ENCODE data around the gene TSR3.

The TSR3 gene

GRCh38 chr16:1351582-1352362 lies at the start of gene TSR3, which contains the start of gene GNPTG:
TSS of gene TSR3 (minus strand) at chr16:1351878. CDS start at chr16:1351804, 74 bp downstream.
TSS of gene GNPTG (plus strand) at chr16:1351931. CDS start at chr16:1351966, 35 bp downstream.
- peak within 1 kb of the TSS; percentile 82 for H3K4me3 ChIP-seq (ENCODE audit: control insufficient read depth, low read depth, low read length)

GRCh38 chr16:1401061-1401757 lies 49.5 kb upstream of the TSR3 start:
- no peak for TF ChIP-seq CTCF (conservative IDR thresholded peaks at IDR 0.05; ENCODE audit: control insufficient read depth, insufficient read depth, low read depth, low read length)
- H3K4me3 ChIP-seq (ENCODE audit: control insufficient read depth, low read depth, low read length): no peak overlapping the region
- no peak for DNase-seq (ENCODE audit: low read depth)

More at GRCh38 chr16:1351582-1352362, at the start of gene TSR3, which contains the start of gene GNPTG:
- DNase-seq (ENCODE audit: low read depth): peak; percentile 85
- no peak for TF ChIP-seq CTCF (conservative IDR thresholded peaks at IDR 0.05; ENCODE audit: control insufficient read depth, insufficient read depth, low read depth, low read length)

- TF ChIP-seq CTCF (conservative IDR thresholded peaks at IDR 0.05; ENCODE audit: control insufficient read depth, insufficient read depth, low read depth, low read length): no peak
- no peak overlapping the region for H3K4me3 ChIP-seq (ENCODE audit: control insufficient read depth, low read depth, low read length)
- DNase-seq (ENCODE audit: low read depth): no peak
Measured at GRCh38 chr16:1398826-1399581, 47.3 kb upstream of the TSR3 start.

- no peak overlapping the region for H3K4me3 ChIP-seq (ENCODE audit: control insufficient read depth, low read depth, low read length)
- DNase-seq (ENCODE audit: low read depth): no peak
- TF ChIP-seq CTCF (conservative IDR thresholded peaks at IDR 0.05; ENCODE audit: control insufficient read depth, insufficient read depth, low read depth, low read length): no peak
Measured at GRCh38 chr16:1398351-1398750, 46.7 kb upstream of the TSR3 start.

GRCh38 chr16:1397779-1398178 lies 46.1 kb upstream of the TSR3 start:
- no peak for TF ChIP-seq CTCF (conservative IDR thresholded peaks at IDR 0.05; ENCODE audit: control insufficient read depth, insufficient read depth, low read depth, low read length)
- DNase-seq (ENCODE audit: low read depth): no peak
- H3K4me3 ChIP-seq (ENCODE audit: control insufficient read depth, low read depth, low read length): no peak overlapping the region

DNA sequence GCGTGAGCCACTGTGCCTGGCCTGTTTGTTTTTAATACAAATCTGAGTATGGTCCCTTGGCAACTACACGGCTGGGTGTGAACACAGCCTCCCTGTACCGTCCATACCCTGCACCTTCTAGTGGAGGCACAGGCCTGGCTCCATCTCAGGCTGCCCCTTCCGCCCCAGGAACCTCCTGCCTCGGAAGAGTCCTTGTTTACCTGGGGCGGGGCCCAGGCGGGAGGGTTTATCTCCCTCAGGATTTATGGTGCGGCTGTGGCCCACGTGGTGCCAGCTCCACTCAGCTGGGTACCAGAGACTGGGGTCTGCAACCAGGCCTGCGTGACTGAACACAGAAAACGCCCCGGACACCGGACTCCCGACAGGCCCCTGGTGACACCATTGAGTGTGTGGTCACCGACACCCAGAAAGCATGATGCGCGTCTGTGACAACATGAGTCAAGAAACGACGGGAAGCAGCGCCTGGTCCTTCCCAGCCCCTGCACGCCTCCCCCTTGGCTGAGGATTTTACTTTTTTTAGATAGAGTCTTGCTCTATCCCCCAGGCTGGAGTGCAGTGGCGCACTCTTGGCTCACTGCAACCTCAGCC lies 43.9 kb upstream of the TSR3 start:
- no peak overlapping the region for H3K4me3 ChIP-seq (ENCODE audit: control insufficient read depth, low read depth, low read length)
- no peak for TF ChIP-seq CTCF (conservative IDR thresholded peaks at IDR 0.05; ENCODE audit: control insufficient read depth, insufficient read depth, low read depth, low read length)
- DNase-seq (ENCODE audit: low read depth): no peak
